DOHH2 (cell line): ENCODE data around the gene CDK5RAP2.

ENCODE experiments used
- EZH2phosphoT487 ChIP-seq: fragments of 200-600 bp; sonication (generic); IDR thresholded peaks from 2 replicates; pipeline ENCODE4 v1.6.1; 2017; ENCODE audit warnings: borderline replicate concordance, mild to moderate bottlenecking, antibody characterized with exemption, low read length, moderate library complexity, mixed read lengths
- TF ChIP-seq, protein P1 (sequence below): fragments of 200-600 bp; sonication (generic); IDR thresholded peaks from one replicate; pipeline ENCODE4 v1.5.1; 2014; ENCODE audit warnings: antibody characterized with exemption, mild to moderate bottlenecking, low read depth, low read length; ENCODE audit not compliant: poor library complexity, severe bottlenecking

DNA sequence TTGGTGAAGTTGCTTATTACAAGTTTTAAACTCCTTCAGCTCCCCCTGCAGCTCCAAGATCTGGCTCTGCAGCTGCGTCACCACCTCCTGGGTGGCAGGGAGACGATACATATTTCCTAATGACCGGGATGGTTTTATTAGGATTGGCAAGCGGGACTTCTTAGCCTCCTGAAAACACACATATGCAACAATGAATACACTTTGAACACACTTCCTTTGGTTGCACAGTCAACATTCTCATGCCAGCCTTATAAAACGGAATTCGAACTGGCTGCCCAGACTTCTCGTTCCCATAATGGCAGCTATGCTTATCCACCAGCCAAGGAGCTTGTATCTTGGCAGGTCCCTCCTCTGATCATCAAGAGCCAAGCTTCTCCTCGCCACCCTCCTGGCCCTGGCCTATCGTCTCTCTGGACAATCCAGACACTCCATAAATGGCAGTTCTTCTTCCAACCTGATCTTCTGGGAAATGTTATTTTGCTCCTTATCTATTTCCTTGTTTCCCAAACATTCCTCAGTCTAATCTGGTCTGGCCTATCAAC, 131.9 kb downstream of the CDK5RAP2 start:
- TF ChIP-seq, protein P1, sequence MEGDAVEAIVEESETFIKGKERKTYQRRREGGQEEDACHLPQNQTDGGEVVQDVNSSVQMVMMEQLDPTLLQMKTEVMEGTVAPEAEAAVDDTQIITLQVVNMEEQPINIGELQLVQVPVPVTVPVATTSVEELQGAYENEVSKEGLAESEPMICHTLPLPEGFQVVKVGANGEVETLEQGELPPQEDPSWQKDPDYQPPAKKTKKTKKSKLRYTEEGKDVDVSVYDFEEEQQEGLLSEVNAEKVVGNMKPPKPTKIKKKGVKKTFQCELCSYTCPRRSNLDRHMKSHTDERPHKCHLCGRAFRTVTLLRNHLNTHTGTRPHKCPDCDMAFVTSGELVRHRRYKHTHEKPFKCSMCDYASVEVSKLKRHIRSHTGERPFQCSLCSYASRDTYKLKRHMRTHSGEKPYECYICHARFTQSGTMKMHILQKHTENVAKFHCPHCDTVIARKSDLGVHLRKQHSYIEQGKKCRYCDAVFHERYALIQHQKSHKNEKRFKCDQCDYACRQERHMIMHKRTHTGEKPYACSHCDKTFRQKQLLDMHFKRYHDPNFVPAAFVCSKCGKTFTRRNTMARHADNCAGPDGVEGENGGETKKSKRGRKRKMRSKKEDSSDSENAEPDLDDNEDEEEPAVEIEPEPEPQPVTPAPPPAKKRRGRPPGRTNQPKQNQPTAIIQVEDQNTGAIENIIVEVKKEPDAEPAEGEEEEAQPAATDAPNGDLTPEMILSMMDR, result no peak
- no peak for TF ChIP-seq EZH2phosphoT487
